Panc1 (cell line): ENCODE results near the gene CHMP5. TPM values are rescaled to one million over a fixed set of nuclear protein-coding genes. Genes with fewer than 3 reads are reported as not detected.
A peak's percentile ranks its signal among the peaks of the same experiment; 100 is the strongest.

Experiments
- ATAC-seq: fragments of 200-7000 bp; cut with Tn5 transposase; 2 replicates; pipeline ENCODE4 v1.9.1; 2020; ENCODE audit warnings: mild to moderate bottlenecking, moderate library complexity
- BruUV-seq: library from RNA; stranded (reverse); fragments of 400-500 nt; replicated peaks from 2 replicates; lab custom pipeline; 2021; lab: Mats Ljungman, UMichigan
- CTCF ChIA-PET: fragments of 300-600 bp; sonication (Branson Sonifier 250); formaldehyde crosslinking; loops from one replicate; lab custom pipeline; 2022; ENCODE audit warnings: antibody characterized with exemption; lab: Charles Lee
- POLR2A ChIA-PET: fragments of 300-600 bp; sonication (Branson Sonifier 250); formaldehyde crosslinking; loops from one replicate; lab custom pipeline; 2022; ENCODE audit warnings: antibody characterized with exemption; lab: Charles Lee
- DNase-seq: peaks from one replicate; pipeline ENCODE4 v3.0.0-alpha.2; 2010; ENCODE audit warnings: low read depth, low spot score
- H3K27ac ChIP-seq: 2 replicates; pipeline ENCODE4 v1.5.1; 2011; ENCODE audit warnings: mild to moderate bottlenecking, low read length, inconsistent platforms
- H3K27me3 ChIP-seq: fragments of 200-500 bp; sonication (Bioruptor generic); 2 replicates; pipeline ENCODE4 v1.6.0; 2014; ENCODE audit warnings: low read length, inconsistent platforms; ENCODE audit not compliant: control insufficient read depth, insufficient read depth
- H3K36me3 ChIP-seq: fragments of 200-500 bp; sonication (Bioruptor generic); 2 replicates; pipeline ENCODE4 v1.5.1; 2014; ENCODE audit warnings: inconsistent platforms, mild to moderate bottlenecking, low read length, moderate library complexity; ENCODE audit not compliant: control insufficient read depth, insufficient read depth
- H3K4me1 ChIP-seq: 2 replicates; pipeline ENCODE4 v1.5.1; 2011; ENCODE audit warnings: inconsistent platforms, mild to moderate bottlenecking, low read length, moderate library complexity; ENCODE audit not compliant: control insufficient read depth, insufficient read depth
- H3K4me3 ChIP-seq, 2 experiments: 2 replicates each; pipeline ENCODE4 v1.5.1; 2011 to 2012; ENCODE audit warnings: low read depth in 2 of 2, low read length in 2 of 2, mild to moderate bottlenecking in 2 of 2, inconsistent platforms in 1 of 2, moderate library complexity in 1 of 2
- H3K9me3 ChIP-seq: fragments of 200-500 bp; sonication (Bioruptor generic); 2 replicates; pipeline ENCODE4 v1.5.1; 2014; ENCODE audit warnings: low read depth, mild to moderate bottlenecking, inconsistent platforms, low read length, moderate library complexity; ENCODE audit not compliant: control insufficient read depth, insufficient read depth
- POLR2AphosphoS5 ChIP-seq: IDR thresholded peaks from 2 replicates; pipeline ENCODE4 v1.6.1; 2012; ENCODE audit warnings: mild to moderate bottlenecking, low read depth, low read length, moderate library complexity
- SIN3A ChIP-seq: IDR thresholded peaks from 2 replicates; pipeline ENCODE4 v1.6.1; 2012; ENCODE audit warnings: low read depth, mild to moderate bottlenecking, low read length, moderate library complexity, borderline replicate concordance; ENCODE audit not compliant: insufficient read depth
- TCF7L2 ChIP-seq: IDR thresholded peaks from 2 replicates; pipeline ENCODE4 v1.6.1; 2011; ENCODE audit warnings: mild to moderate bottlenecking, low read depth, low read length, inconsistent platforms
- in situ Hi-C: cut with HindIII; loops from 2 replicates; pipeline ENCODE4 v1.10.0; 2016; ENCODE audit warnings: low sequenced_read_pairs, low pct_unique_long_range_greater_than_20kb
- intact Hi-C: fragments of 100-400 bp; cut with micrococcal nuclease; formaldehyde crosslinking; loops from one replicate; pipeline ENCODE4 v1.10.0; 2022; ENCODE audit not compliant: unreplicated experiment
- total RNA-seq: library from RNA; stranded (reverse); gene quantifications from one replicate; pipeline ENCODE4 v1.2.1, GENCODE V29; 2021; ENCODE audit not compliant: unreplicated experiment
- TF ChIP-seq, protein P1 (sequence below): fragments of 450-650 bp; IDR thresholded peaks from 2 replicates; pipeline ENCODE4 v1.5.1; 2017; ENCODE audit warnings: mild to moderate bottlenecking
- TF ChIP-seq, protein P2 (sequence below), 2 experiments: IDR thresholded peaks; 2 replicates each; pipeline ENCODE4 v1.6.1; 2011 to 2012; ENCODE audit warnings: low read depth in 2 of 2, control low read depth in 1 of 2, low read length in 1 of 2, mild to moderate bottlenecking in 1 of 2, moderate library complexity in 1 of 2; ENCODE audit not compliant: insufficient read depth in 1 of 2

CHMP5 gene
- total RNA-seq, 1 experiment from 2014 or later, result 74.5 TPM

DNA sequence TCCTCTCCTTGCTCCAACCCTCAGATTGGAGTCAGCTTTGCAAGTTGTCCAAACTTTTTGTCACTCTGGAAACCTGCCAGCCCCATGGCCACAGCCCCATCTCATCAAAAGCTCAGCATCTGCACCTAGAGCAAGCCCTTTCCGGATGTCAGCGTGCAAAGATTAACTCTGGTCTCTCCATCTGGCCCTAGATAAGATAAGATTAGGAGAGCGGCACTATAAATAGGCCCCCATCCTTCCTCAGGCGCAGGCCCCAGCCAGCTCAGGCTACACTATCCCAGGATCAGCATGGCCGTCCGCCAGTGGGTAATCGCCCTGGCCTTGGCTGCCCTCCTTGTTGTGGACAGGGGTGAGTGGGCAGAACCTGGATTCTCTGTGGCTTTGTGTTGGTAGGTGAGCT is 24.9 kb upstream of the CHMP5 start, which contains the start of gene SPINK4:
Gene SPINK4, plus strand, starts transcription at position 247 of the 400 bp plus-strand sequence. Its CDS starts 42 bp downstream, at position 289.
- DNase-seq (no peak), ATAC-seq (peak; percentile 8; the same call in 1 of the 2 replicates)
- no peaks in the 10 kb centered on the region for H3K9me3 ChIP-seq
- POLR2A ChIA-PET, result interaction anchor here (0.7 kb wide), 1 partner anchor 214 kb away, joined by 6 read pairs; no protein-coding TSS in a partner anchor
- no peaks in the 10 kb centered on the region for H3K36me3 ChIP-seq
- in situ Hi-C loops (no loop called here), intact Hi-C loops (no loop called here)
- CTCF ChIA-PET, result interaction anchor here (0.5 kb wide), 1 partner anchor 167 kb away, joined by 15 read pairs; no protein-coding TSS in a partner anchor
- no peak within 1 kb of the TSS for H3K4me3 ChIP-seq
- H3K4me1 ChIP-seq, result no peaks in the 10 kb centered on the region
- BruUV-seq, result no TSS peak
- TF ChIP-seq SIN3A (no peak), POLR2AphosphoS5 (no peak), TCF7L2 (no peak)
- TF ChIP-seq, protein P1, sequence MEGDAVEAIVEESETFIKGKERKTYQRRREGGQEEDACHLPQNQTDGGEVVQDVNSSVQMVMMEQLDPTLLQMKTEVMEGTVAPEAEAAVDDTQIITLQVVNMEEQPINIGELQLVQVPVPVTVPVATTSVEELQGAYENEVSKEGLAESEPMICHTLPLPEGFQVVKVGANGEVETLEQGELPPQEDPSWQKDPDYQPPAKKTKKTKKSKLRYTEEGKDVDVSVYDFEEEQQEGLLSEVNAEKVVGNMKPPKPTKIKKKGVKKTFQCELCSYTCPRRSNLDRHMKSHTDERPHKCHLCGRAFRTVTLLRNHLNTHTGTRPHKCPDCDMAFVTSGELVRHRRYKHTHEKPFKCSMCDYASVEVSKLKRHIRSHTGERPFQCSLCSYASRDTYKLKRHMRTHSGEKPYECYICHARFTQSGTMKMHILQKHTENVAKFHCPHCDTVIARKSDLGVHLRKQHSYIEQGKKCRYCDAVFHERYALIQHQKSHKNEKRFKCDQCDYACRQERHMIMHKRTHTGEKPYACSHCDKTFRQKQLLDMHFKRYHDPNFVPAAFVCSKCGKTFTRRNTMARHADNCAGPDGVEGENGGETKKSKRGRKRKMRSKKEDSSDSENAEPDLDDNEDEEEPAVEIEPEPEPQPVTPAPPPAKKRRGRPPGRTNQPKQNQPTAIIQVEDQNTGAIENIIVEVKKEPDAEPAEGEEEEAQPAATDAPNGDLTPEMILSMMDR, result no peak
- TF ChIP-seq, protein P2, sequence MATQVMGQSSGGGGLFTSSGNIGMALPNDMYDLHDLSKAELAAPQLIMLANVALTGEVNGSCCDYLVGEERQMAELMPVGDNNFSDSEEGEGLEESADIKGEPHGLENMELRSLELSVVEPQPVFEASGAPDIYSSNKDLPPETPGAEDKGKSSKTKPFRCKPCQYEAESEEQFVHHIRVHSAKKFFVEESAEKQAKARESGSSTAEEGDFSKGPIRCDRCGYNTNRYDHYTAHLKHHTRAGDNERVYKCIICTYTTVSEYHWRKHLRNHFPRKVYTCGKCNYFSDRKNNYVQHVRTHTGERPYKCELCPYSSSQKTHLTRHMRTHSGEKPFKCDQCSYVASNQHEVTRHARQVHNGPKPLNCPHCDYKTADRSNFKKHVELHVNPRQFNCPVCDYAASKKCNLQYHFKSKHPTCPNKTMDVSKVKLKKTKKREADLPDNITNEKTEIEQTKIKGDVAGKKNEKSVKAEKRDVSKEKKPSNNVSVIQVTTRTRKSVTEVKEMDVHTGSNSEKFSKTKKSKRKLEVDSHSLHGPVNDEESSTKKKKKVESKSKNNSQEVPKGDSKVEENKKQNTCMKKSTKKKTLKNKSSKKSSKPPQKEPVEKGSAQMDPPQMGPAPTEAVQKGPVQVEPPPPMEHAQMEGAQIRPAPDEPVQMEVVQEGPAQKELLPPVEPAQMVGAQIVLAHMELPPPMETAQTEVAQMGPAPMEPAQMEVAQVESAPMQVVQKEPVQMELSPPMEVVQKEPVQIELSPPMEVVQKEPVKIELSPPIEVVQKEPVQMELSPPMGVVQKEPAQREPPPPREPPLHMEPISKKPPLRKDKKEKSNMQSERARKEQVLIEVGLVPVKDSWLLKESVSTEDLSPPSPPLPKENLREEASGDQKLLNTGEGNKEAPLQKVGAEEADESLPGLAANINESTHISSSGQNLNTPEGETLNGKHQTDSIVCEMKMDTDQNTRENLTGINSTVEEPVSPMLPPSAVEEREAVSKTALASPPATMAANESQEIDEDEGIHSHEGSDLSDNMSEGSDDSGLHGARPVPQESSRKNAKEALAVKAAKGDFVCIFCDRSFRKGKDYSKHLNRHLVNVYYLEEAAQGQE (IDR thresholded peaks at IDR 0.05; ENCODE audit: insufficient read depth in 1 of 2, low read depth in 2 of 2, low read length in 1 of 2), result no peak
- no peak within 1 kb of the TSS for H3K27ac ChIP-seq
- H3K27me3 ChIP-seq, result no peaks in the 10 kb centered on the region

DNA sequence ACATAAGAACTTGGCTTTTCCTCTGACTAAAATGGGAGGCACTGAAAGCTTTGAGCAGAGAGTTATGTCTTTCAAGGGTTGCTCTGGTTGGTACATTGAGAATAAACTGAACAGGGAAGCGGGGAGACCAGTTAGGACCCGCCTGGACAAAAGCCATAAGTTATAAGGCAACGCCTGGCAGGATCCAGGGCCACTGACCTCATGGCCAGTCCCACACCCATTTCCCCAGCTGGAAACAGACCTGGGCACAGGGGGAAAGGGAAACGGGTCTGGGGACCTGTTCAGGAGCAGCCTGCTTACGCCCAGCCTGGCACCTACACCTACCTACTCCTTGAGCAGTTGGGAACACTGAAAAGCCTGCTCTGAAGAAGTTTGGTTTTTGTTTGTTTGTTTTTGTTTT is 23.6 kb upstream of the CHMP5 start:
- Histone ChIP-seq H3K27ac (no peak overlapping the region), H3K9me3 (no peaks in the 10 kb centered on the region), H3K36me3 (no peaks in the 10 kb centered on the region), H3K4me1 (no peaks in the 10 kb centered on the region), H3K27me3 (no peaks in the 10 kb centered on the region), H3K4me3 (no peak overlapping the region)
- in situ Hi-C loops, result no loop called here
- intact Hi-C loops, result no loop called here
- no peak for TF ChIP-seq POLR2AphosphoS5
- TF ChIP-seq, protein P1, result no peak
- TF ChIP-seq, protein P2 (IDR thresholded peaks at IDR 0.05; ENCODE audit: insufficient read depth in 1 of 2, low read depth in 2 of 2, low read length in 1 of 2), result no peak
- no peak for TF ChIP-seq SIN3A
- TF ChIP-seq TCF7L2, result no peak
- ChIA-PET CTCF (no interaction called here), POLR2A (interaction anchor here (0.6 kb wide), 1 partner anchor 862 kb away, joined by 15 read pairs; no protein-coding TSS in a partner anchor)
- ATAC-seq, result no peak
- BruUV-seq, result no TSS peak
- DNase-seq, result no peak
